Stomach smooth muscle (tissue), 2 donors: ENCODE results near the gene CNPY1.
A peak's percentile ranks its signal among the peaks of the same experiment; 100 is the strongest.

ENCODE experiments used
- H3K27ac ChIP-seq: one replicate; pipeline ENCODE4 v1.7.0; 2013; ENCODE audit warnings: mild to moderate bottlenecking, low read length, inconsistent platforms
- H3K27me3 ChIP-seq, 2 donors: one replicate each; pipeline ENCODE4 v1.7.0; 2013; ENCODE audit warnings: low read length in 2 of 2; ENCODE audit not compliant: insufficient read depth in 2 of 2, control insufficient read depth in 1 of 2
- H3K36me3 ChIP-seq, 2 donors: one replicate each; pipeline ENCODE4 v1.7.0; 2013; ENCODE audit warnings: low read length in 2 of 2; ENCODE audit not compliant: control insufficient read depth in 2 of 2, insufficient read depth in 2 of 2
- H3K4me1 ChIP-seq: one replicate; pipeline ENCODE4 v1.7.0; 2013; ENCODE audit warnings: low read length; ENCODE audit not compliant: control insufficient read depth, insufficient read depth
- H3K4me3 ChIP-seq, 2 donors: one replicate each; pipeline ENCODE4 v1.7.0; 2013; ENCODE audit warnings: low read length in 2 of 2
- H3K9ac ChIP-seq, 2 donors: one replicate each; pipeline ENCODE4 v1.7.0; 2013; ENCODE audit warnings: low read length in 2 of 2, mild to moderate bottlenecking in 1 of 2
- H3K9me3 ChIP-seq, 2 donors: one replicate each; pipeline ENCODE4 v1.7.0; 2013; ENCODE audit warnings: low read length in 2 of 2; ENCODE audit not compliant: control insufficient read depth in 2 of 2
- donor health status: healthy.
- donor health status: Pancreatic carcinoma.

CNPY1 gene

DNA sequence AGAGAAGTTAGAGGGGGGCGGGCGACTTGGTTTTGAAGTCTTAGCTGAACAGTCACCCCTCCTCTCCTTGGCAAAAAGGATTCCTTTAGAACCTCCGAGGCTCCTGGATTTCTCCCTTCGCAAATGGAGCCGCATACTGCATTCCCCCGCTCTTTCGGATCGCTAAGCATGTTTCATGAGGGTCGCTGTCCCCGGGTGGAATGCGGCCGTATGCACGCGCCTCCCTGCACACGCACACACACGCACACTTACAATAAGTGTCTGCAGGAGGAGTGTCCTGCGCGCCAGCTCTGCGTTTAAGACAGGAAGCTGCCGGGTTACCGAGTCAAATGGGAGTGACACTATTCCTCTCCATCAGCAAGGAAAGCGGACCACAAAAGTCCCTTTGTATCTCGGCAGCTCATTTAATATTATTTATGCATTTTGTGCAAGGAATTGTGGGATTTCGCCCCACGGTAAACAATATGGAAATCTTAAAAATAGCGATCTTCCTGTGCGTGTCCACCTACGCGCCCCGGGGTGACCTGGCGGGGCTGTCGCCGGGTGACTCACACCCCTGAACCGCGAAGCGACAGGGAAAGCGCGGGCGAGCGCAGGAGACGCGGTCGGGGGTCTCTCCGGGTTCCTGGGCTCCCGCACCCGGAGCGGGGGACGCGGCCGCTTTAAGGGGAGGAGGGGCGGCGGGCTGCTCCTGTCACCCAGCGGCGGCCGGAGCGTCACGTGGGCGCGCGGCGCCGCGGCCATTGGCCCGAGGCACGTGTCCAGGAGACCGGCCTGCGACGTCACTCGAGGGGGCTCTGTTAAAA lies 89.4 kb downstream of the CNPY1 start:
- Histone ChIP-seq H3K27me3 (peaks cover 70 to 94% of the 10 kb centered on the region in 2 donors), H3K36me3 (no peaks in the 10 kb centered on the region), H3K9me3 (no peaks in the 10 kb centered on the region), H3K4me1 (peaks cover 42% of the 10 kb centered on the region), H3K27ac (no peak overlapping the region), H3K4me3 (peak overlapping the region; percentile 57 to 71), H3K9ac (no peak overlapping the region)

DNA sequence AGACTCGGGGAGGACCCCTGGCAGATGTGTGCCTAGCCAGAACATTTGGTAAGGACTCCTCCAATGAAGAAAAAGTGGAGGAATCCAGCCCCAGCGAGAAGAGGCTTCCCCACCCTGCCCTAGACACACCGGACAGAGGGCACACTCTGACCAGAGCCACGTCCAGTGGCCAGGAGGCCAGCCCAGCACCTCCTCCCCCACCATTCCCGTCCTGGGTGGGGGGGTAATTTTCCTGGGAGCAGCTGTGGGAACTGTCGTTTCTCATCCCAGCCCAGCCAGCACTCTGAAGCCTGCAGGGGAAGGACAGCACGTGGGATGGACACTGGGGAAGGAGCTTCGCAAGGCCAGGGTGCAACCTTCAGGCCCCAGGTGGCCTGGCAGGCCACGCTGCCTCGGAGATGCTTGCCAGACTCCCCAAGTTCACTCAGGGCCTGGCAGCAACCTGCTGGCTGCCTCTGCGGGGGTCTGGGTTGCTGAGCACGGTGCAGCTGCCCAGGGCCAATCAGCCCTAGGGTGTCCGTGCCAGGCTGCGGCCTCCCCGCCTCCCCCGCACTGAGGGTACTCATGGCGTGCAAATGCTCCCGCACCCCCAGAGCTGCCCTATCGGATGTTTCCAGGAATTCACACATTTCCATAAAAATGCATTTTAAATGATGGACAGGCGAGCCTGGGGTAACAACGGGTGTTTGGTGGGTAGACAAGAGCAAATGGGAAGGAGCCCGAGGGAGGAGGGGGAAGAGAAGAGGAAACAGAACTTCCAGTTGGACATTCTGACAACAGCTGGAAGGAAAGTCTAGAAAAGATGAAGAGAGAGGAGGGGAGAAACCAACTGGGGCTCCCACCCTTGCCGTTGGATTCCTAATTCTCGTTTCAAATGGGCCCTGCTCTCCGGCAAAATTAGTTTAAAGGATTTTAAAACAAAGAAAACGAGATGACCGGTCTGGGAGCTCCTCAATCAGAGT lies 90.3 kb downstream of the CNPY1 start:
- no peaks in the 10 kb centered on the region for H3K36me3 ChIP-seq
- peak overlapping the region in 1 of 2 donors; percentile 71 for H3K4me3 ChIP-seq
- H3K9me3 ChIP-seq: no peaks in the 10 kb centered on the region
- peaks cover 69 to 94% of the 10 kb centered on the region in 2 donors for H3K27me3 ChIP-seq
- no peak overlapping the region for H3K27ac ChIP-seq
- peaks cover 42% of the 10 kb centered on the region for H3K4me1 ChIP-seq
- no peak overlapping the region for H3K9ac ChIP-seq

DNA sequence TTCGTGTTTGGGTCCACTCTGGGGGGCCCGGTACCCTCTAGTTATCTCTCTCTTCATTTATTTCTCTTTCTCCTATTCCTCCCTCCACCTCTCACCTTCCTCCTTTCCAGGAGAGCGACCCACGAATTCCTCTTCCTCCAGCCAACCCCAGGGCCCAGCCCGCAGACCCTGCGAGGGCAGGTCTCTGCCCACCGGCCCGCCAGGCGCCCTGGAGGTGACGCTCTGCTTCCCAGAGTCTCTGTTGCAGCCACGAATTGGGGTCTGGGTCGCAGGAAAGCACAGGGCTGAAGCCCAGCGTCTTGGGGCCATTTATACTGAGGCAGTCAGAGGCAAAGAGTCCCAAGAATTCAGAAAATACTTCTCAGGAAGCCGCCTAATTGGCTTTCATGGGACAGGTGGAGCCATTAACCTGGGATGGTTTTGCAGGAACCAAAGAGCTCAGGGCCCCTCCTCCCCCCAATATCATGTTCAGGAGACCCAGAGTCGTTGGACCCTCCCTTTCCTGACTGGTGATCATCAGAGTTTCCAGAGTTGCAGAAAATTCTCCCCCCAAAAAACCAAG lies 91.1 kb downstream of the CNPY1 start:
- Histone ChIP-seq H3K27me3 (peaks cover 70 to 94% of the 10 kb centered on the region in 2 donors), H3K27ac (no peak overlapping the region), H3K4me3 (no peak overlapping the region), H3K9ac (no peak overlapping the region), H3K9me3 (no peaks in the 10 kb centered on the region), H3K4me1 (peaks cover 42% of the 10 kb centered on the region), H3K36me3 (no peaks in the 10 kb centered on the region)

- H3K27me3 ChIP-seq: peaks cover 69 to 94% of the 10 kb centered on the region in 2 donors
- no peak overlapping the region for H3K27ac ChIP-seq
- H3K36me3 ChIP-seq: no peaks in the 10 kb centered on the region
- peaks cover 40% of the 10 kb centered on the region for H3K4me1 ChIP-seq
- no peaks in the 10 kb centered on the region for H3K9me3 ChIP-seq
- H3K9ac ChIP-seq: no peak overlapping the region
- H3K4me3 ChIP-seq: peak overlapping the region in 1 of 2 donors; percentile 35
These were observed 91.9 kb downstream of the CNPY1 start for GRCh38 chr7:155454183-155455112.

- H3K27me3 ChIP-seq: peaks cover 70 to 94% of the 10 kb centered on the region in 2 donors
- H3K27ac ChIP-seq: no peak overlapping the region
- H3K9me3 ChIP-seq: no peaks in the 10 kb centered on the region
- peak overlapping the region in 1 of 2 donors; percentile 35 for H3K4me3 ChIP-seq
- peaks cover 39% of the 10 kb centered on the region for H3K4me1 ChIP-seq
- H3K36me3 ChIP-seq: no peaks in the 10 kb centered on the region
- no peak overlapping the region for H3K9ac ChIP-seq
These were observed 92.8 kb downstream of the CNPY1 start for GRCh38 chr7:155453296-155454182.

DNA sequence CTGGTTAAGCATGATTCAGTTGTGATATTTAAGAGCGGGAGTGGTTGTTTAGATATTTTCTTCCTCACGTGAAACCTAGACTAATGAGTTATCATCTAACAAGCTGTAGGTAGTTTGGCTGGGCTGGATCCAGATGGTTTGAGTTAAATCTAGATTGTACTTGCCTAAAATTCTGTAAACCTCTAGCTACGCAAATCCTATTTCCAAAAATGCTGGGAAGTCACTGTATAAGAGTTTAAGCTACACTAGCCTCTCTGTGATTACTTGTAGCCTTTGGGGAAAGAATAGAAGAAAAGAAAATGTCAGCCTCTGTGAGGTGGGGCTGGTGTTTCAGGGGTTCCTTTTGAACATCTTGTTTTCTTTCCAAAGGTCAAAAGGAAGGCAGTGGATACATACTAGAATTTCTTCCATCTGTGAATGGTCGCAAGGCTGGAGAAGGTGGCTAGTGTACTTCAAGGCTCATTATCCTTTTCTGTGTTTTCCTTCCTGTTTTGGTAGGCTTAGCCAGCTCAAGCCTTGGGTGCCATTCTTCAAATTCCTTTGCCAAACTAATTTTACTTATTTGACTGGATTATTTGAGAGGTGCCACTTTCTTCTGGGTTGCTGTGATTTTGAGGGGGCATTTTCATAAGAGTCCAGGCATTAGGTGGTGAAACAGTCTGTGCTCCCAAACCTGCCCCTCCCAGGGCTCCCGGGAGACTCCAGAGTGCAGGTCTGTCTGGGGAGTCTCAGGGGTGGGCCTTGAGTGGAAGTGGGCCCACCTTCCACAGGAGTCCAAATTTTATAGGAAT lies 93.7 kb downstream of the CNPY1 start:
- Histone ChIP-seq H3K27me3 (peaks cover 79 to 95% of the 10 kb centered on the region in 2 donors), H3K36me3 (no peaks in the 10 kb centered on the region), H3K4me1 (peaks cover 33% of the 10 kb centered on the region)

DNA sequence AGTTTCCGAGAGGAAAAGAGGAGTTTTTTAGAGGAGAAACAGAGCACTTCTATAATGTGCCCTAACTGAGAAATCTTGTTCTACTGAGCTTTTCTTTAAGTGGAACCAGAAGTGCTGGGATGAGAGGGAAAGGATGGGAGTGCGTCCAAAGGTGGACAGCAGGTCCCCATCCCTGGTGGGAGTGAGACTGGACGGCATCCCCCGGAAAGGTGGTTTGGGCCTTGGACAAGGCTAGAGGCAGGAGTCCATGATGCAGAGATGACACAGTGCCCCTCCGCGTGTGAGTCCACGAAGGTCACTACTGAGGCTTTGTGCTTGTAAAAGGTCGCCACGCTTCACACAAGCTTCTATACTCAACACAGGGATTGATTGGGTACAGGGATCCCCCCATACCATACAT lies 94.5 kb downstream of the CNPY1 start:
- Histone ChIP-seq H3K4me3 (no peak overlapping the region), H3K9ac (no peak overlapping the region), H3K4me1 (peaks cover 27% of the 10 kb centered on the region), H3K9me3 (no peaks in the 10 kb centered on the region), H3K27ac (no peak overlapping the region), H3K27me3 (peaks cover 80 to 95% of the 10 kb centered on the region in 2 donors), H3K36me3 (no peaks in the 10 kb centered on the region)

More for the DNA sequence above, 93.7 kb downstream of the CNPY1 start:
- H3K9me3 ChIP-seq: no peaks in the 10 kb centered on the region
- H3K27ac ChIP-seq: no peak overlapping the region
- H3K9ac ChIP-seq: no peak overlapping the region
- H3K4me3 ChIP-seq: no peak overlapping the region
